Measurements from ENCODE around the gene DAB1. TPM values are rescaled to one million over a fixed set of nuclear protein-coding genes. Genes with fewer than 3 reads are reported as not detected.

DAB1 gene
- total RNA-seq, 1 donor from 2014 or later, result 1.9 TPM

DNA sequence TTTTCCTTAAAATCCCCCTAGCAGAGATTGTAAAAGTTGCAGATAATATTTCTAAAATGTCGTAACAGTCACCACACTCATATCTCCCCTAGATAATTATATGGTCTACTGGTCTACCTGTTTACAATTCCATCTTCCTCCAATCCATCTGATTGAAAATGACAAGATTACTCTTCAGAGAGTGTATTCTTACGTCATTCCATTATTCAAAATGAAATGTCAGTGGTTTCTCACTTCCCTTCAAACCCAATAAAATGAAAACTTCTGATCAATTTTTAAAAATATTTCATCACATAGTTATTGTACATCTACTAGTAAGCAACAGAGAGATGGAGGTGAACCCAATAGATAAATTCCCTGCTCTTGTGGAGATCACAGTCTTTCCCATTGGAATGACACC is 255.9 kb downstream of the DAB1 start:
- DNase-seq (ENCODE audit: low spot score), result no peak

DNA sequence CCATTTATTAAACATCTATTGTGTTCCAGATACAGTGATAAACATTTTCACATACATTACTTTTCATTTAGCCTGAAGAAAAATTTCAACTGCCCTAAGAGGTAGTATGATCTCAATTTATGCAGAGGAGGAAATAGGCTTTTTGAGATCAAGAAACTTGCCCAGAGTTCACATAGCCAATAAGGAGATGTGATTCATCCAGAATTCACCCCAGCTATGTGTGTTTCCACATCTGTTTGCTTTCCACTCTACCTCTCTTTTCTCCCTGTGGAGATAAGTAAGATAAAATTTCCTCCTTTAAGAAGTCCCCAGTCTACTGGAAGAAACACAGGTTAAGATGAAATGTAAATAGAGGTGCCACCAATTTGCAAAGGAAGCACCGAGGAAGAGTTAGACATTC is 258.3 kb downstream of the DAB1 start:
- no peak for DNase-seq (ENCODE audit: low spot score)

DNA sequence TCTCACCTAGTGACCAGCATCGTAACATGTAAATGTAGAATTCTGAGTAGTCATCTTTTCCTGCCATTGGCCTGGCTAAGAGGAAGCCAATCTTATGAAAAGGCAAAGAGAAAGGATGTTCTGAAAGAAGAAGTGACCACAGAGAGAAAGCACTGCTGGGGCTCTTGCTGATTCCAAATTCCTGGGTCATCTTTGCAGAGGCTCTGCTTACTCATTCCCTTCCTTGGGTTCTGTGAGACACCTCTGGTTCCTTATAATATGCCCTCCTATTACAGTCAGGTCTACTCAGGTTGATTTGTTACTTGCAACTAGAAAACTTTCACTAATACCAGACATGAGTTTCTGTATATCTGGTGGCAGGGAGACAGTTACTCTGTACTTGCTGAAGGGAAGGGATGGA is 259.3 kb downstream of the DAB1 start:
- DNase-seq (ENCODE audit: low spot score), result no peak

DNA sequence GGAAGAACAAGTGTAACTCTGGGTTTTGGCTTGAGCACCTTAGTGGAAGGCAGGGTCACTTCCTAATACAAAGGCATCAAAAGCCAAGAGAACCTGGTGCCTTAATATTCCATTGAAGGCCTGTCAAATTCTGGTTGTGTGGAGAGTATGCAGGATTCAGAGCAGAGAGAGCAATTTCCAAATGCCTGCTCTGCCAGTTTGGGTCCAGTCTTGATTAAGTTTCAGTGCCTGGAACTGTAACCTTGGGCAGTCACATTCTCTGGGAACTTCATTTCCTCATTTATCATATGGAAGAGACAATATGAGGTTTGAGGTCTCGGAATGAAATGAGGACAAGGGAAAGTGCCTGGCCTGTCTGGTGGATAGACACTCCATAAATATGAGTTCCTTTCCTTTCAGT is 260.1 kb downstream of the DAB1 start:
- no peak for DNase-seq (ENCODE audit: low spot score)

DNA sequence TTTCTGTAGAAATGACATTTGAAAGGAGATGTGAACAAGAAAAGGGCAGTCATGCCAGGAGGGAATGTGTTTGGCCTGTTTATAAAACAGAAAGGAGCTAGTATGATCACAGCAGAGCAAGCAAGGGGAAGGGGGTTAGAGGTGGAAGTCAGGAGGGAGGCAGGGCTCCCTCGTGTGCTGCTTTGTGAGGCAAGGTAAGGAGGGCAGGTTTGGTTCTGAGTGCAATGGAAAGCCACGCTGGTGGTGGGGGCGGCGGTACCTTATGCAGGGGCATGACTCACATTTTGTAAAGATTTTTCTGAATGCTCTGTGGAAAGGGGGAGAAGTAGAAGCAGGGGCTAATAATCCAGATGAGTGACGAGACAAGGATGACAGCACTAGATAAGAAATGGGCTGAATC is 260.5 kb downstream of the DAB1 start:
- no peak for DNase-seq (ENCODE audit: low spot score)

DNA sequence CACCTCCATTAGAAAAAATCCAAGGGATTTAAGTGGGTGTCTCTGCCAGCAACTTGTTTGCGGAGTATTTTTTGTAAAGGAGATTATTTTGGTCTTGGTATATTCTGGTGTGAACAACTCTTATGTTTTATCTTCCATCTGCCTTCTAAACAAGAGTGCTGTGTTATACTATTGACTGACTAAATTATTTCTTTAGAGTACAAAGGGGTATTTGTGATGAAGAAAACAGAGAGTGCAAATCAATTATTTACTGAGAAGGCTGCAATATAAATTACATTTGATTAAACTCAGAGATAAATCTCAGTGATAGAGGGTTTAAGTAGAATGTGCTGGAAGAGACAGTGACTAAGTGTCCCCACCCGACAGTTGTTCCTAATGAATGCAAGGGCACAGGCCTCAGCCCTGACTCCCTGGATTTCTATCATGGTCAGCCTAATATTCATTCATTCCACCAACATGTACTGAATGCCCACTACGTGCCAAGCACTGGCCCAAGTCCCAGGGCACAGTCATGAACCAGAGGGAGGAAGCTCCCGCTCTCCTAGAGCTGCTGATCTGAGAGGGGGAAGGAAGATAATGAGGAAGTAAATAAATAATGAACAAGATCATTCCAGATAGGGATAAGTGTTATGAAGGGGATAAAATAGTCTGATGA is 261.1 kb downstream of the DAB1 start:
- DNase-seq (ENCODE audit: low spot score), result no peak

DNA sequence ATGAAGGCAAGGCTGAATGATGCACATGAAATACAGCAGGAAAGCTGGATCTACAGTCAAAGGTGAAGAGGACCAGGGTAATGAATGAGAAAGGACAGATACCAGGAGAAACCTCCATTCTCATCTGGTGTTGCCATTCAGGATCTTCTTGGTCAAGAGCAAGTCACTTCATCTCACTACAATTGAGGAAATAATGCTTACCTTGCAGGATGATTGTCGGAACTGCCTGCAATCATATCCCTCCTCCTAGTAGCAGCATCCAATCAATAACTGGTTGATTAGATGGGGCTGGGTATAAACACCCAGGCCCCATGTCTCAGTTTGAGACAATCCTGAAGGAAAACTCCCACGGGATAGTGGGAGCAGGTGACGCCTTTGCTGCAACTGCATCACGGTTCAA is 263.3 kb downstream of the DAB1 start:
- no peak for DNase-seq (ENCODE audit: low spot score)

DNA sequence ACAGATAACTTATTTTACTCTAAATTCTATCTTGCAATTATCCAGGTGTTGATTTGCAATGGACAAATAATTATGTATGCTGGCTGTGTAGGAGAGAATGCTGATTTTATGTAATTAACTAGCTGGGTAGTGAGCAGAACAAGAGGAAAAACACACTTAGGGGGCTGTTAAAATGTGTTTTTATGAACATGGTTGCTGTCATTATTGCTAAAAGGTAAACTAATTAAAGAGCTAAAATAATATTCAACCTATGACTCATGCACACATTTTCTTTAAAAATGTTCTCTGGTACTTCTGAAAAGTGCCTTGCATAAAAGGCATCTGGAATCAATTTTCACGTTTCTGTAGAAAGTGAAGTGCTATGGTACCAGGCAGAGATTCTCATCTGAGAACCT is 265.3 kb downstream of the DAB1 start:
- no peak for DNase-seq (ENCODE audit: low spot score)

DNA sequence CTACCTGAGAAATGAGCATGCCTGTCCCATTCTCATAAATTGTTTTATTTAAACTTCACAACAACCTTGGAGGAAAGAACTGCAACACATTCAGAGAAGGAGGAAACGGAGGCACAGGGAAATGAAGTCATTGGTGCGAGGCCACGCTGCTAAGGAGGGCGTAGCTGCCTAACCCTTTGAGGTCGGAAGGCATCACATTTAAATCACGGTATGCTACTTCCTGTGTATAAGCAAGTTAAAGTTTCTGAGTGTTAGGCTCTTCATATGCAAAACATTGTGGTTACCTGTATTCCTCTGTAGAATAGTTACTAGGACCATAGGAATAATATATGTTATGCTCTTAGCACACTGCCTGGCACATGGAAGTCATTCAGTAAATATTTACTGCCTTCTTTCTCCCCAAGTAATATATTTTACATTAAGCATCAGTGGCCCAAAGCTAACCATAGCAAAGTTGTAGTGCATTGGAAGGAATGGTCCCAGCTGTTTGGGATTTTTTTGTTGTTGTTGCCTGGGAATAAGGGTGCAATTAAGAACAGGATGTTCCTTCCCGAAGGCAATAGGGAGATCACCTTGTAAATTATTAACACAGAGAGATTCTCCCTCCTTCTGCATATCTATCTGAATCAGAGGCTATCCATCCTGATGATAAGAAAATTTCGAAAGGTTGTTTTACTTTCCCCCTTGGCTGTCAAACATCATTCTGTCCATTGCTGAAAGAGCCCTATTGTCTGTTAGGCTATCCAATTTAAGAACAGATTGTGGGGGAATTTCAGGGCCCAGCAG is 265.8 kb downstream of the DAB1 start:
- no peak for DNase-seq (ENCODE audit: low spot score)

DNA sequence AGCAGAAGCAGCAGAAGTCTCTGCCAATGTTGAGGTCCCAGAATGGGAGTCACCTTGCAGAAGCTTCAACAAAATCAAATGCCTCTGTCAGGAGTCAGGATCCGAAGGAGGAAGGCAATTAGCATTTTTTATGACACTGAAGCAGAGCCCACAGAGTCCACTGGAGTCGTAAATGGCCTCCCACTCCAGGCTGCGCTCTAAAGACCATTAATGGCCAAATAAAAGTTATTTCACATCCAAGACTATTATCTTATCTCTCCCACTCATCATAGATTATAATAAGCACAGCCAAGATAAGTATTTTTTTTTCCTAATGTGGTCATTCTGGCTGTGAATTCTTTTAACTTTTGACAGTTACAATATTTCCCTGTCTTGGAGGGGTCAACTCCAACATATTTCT is 267.0 kb downstream of the DAB1 start:
- DNase-seq (ENCODE audit: low spot score), result no peak

DNA sequence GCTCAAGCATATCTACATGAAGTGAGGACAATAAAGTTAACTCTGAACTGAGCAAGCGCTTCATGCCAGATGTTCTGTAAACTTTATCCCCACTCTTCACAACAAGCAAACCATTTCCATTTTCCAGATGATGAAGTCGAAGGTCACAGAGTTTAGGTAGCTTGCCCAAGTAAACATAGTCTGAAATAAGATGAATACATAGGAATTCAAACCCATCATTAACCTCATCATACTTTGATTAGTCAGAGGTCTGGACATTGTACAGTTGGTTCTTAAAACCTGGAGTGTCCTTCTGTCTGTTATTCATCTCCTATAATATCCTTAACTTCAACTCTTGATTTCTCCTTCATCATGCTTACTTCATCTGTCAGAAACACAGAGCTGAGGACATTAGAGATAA is 277.8 kb downstream of the DAB1 start:
- DNase-seq (ENCODE audit: low spot score), result no peak

DNA sequence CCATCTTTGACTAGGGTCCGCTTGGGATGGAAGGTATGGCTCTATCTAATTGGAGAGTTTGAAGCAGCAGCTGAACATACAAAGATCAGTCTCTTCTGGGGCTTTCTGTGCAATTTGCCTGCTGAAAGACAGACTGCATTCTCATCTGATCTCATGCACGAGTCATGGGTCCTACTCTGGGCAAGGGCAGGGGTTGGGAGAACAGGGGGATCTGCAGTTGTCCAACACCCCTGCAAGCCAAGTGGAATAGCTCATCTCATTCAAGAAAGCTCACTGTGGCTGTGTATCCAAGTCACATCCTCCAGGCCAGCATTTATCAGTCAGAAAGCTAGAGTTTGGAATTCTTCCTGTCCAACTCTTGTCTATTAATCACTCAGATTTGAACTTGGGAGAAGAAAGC is 280.9 kb downstream of the DAB1 start:
- no peak for DNase-seq (ENCODE audit: low spot score)

DNA sequence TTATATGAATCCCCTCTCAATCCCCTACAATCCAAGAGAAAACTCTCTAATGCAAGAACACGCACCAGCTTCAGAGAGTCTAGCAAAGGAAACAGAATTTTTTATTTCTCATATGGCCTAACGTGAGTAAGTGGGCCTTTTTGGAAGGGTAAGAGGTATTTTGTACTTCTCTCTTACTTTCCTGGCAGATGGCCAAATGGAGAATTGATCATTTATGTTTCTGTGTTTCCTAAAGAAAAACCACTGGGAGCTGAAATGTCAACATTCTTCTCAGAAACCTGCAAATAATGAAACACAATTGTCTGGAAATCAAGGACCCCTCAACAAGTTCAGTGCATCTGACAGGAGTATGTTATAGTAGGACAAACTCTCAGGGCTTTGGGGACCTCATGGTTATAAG is 281.7 kb downstream of the DAB1 start:
- no peak for DNase-seq (ENCODE audit: low spot score)

DNA sequence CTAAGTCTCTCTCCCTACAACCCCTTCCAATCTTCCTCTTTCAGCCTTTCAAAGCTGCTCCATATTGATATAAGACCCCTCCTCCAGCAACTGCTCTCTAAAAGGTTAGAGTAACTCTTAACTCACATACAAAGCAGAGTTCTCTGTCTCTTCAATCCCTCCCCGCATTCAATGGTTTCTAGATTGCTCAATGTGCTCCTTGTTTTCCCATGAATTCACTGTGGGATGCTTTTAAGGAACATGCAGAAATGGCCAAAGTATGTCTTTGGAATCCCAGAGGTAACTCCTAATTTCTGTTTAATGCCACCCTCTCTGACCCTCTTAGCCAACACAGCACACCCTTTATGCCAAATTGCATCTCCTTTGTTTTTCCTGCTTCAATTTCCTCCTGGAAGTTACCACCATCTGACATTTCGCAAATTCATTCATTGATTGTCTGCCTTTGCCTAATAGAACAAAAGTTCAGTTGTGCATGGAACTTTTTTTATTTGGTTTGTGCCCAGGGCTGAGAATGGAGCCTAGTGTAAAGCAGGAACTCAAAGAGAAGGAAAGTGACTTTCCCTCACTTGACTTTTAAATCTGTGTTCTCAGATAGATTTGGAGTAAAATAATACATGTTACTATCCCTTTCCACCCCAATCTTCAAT is 285.3 kb downstream of the DAB1 start:
- no peak for DNase-seq (ENCODE audit: low spot score)

DNA sequence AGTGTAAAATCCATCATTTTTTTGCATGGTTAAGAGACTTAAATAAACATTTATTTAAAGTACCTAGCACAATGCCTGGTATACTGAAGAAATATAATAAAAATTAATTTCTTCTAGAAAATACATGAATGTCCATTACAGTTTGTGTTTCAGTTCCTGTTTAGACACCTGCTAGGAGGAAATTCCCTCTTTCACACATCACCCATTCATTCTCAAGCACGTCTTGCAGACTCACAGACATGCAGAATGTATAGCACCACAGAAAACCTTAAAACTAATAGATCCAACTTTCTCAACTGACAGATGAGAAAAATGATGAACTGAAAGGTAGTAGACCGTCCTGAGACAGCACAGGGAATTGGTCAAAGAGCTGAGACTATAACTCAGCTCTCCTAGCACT is 285.9 kb downstream of the DAB1 start:
- DNase-seq (ENCODE audit: low spot score), result no peak

DNA sequence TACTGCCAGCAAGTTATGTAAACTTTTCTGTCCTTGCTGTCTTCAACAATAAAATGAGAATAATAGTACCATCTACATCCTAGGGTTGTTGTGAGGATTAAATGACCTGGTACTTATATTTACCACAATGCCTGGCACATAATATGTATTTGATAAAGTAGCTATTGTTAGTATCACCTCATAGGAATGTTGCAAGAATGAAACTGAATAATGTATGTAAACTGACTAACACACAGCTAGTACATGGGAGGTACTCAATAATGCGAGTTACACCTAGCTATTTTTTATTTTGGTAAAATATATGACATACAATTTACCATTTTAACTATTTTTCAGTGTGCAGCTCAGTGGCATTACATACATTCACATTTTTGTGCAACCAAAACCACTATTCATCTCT is 289.1 kb downstream of the DAB1 start:
- DNase-seq (ENCODE audit: low spot score), result no peak

DNA sequence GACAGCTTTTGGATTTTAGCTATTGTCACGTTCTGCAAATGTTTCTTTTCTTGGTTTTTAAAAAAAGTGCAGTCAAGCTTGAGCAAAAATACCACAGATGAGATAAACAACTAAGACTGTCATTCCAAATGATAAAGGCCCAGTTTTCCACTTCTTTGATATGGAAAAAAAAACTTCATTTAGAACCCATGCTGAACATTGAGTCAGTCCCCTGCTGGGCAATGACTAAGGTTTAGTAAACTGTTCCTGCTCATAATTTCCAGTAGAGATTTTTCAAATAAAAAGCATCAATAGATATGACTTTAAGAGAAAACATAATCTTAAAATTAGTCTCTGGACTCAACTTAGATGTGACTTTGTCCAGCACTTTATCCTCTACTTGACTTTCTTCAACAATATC is 290.2 kb downstream of the DAB1 start:
- no peak for DNase-seq (ENCODE audit: low spot score)

DNA sequence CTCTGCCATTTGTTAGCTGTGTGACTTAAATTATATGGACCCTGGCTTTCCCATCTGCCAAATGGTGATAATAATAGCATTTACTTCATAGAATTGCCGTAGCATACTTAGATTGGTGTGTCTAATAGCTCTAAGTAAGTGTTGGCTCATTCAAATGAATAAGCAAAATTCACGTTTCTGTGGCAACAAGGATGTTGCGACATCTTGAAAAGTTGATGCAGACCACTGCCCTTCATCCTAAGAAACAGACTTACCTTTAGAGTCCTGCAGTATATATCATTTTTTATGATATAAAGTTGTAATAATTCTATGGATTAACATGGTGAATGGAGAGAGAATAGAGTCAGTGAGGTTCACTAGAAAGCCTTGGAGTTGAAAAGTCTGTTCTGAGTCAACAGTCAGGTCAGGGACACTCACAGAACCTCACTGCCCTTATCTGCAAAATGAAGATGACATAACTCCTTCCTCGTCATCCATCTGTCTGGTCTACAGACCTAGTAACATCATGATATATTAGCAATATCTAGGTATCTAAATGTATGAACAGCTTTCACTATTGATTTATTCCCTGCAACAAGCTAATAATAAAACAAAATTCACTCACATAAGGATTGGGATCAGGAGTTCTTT is 290.8 kb downstream of the DAB1 start:
- no peak for DNase-seq (ENCODE audit: low spot score)

DNA sequence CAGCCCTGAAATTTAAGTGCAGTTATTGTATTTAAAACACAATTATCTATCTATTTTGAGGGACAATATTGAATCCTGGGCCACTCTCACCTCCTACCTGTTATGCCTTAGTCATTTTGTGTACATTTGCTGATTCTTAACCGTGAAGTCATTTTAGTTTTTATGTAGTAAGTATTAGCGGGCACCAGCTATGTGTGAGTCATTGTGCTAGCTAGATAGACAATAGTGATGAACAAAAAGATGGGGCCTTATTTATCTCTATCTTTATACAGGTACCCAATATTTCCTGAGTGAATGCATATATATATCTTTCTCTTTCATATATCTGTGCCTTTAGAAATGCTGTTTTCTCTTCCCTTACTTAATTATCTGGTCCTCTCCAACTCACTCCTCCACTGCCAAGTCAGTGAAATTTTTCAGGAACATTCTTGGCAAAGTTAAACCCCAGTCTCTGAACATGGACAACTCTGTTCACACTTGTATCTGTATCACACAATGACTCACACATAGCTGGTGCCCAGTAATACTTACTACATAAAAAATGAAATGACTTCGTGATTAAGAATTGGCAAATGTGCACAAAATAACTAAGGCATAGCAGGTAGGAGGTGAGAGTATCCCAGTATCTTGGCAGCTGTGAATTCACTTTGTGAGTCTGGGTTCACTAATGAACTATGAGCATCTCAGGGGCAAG is 292.0 kb downstream of the DAB1 start:
- no peak for DNase-seq (ENCODE audit: low spot score)

DNA sequence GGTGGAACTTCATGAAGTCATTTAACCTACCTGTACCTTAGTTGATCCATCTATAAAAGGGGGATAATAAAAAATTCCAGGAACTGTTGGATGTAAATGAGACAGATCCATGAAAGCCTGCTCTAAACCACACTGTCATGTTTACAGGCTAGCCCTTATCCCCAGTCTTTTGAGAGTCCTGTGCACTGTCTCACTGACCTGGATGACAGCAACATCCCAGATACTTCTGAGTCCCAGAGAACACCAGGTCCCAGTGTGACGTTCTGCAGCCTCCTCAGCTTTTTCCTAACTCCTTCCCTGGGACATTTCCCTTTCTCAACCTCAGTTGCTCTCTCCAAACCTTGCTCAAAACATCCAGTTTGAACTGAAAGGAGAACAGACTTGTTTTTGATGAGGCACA is 292.6 kb downstream of the DAB1 start:
- no peak for DNase-seq (ENCODE audit: low spot score)

DNA sequence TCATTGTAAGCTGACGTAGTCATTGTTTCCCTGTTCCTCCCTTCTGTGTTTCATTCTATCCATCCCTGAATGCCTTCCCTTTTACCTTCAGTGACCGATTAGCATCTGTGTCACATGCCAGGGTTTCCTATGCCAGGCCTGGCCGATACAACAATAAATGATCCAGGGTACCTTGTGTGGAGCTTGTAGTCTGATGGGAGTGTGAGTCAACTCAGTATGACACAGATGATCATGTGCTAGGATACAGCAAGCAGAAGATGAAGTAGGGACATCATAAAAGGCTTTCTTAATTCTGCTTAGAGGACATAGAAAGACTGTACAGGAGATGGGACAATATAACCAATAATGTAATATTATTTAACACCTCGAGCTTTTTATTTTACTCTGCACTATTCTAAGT is 294.0 kb downstream of the DAB1 start:
- no peak for DNase-seq (ENCODE audit: low spot score)

DNA sequence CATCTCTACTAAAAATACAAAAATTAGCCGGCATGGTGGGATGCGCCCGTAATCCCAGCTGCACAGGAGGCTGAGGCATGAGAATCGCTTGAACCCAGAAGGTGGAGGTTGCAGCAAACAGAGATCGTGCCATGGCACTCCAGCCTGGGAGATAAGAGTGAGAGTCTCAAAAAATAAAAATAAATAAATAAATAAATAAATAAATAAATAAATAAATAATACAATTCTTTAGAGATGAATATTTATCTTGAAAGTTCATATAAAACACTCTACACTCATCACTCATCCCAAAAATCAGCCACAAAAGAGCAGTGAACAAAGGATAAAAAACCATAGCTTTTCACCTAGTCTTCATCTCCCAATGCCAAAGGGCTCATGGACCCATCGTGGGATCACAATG is 295.9 kb downstream of the DAB1 start:
- DNase-seq (ENCODE audit: low spot score), result no peak

All from mesenteric fat pad (tissue), 1 donor.